HS-5 (cell line): ENCODE results near the gene PRR33.
A peak's percentile ranks its signal among the peaks of the same experiment; 100 is the strongest.

Experiments used
- DNase-seq: peaks from one replicate; pipeline ENCODE4 v3.0.0-alpha.2; 2012; ENCODE audit warnings: low read depth

The PRR33 gene

GRCh38 chr11:1862588-1863351 lies 28.9 kb downstream of the PRR33 start:
- peak; percentile 8 for DNase-seq

GRCh38 chr11:1861435-1862411 lies 30.0 kb downstream of the PRR33 start:
- no peak for DNase-seq

- no peak for DNase-seq
These were observed 31.6 kb downstream of the PRR33 start for GRCh38 chr11:1860108-1860507.

GRCh38 chr11:1859004-1859403 lies 32.7 kb downstream of the PRR33 start:
- no peak for DNase-seq

- DNase-seq, result no peak
These were observed 33.1 kb downstream of the PRR33 start for GRCh38 chr11:1858576-1858975.

- DNase-seq, result no peak
These were observed 33.5 kb downstream of the PRR33 start for GRCh38 chr11:1858154-1858553.

- no peak for DNase-seq
These were observed 34.6 kb downstream of the PRR33 start for GRCh38 chr11:1857064-1857463.

GRCh38 chr11:1856306-1857005 lies 35.2 kb downstream of the PRR33 start:
- DNase-seq, result no peak

- DNase-seq, result no peak
These were observed 35.8 kb downstream of the PRR33 start for GRCh38 chr11:1855886-1856265.

- no peak for DNase-seq
These were observed 36.5 kb downstream of the PRR33 start for GRCh38 chr11:1854949-1855885.

GRCh38 chr11:1854132-1854948 lies 37.4 kb downstream of the PRR33 start:
- no peak for DNase-seq

GRCh38 chr11:1853376-1854131 lies 38.1 kb downstream of the PRR33 start:
- no peak for DNase-seq

- no peak for DNase-seq
These were observed 38.8 kb downstream of the PRR33 start, which contains the start of gene LSP1 for GRCh38 chr11:1852877-1853276. LSP1 (plus strand) TSS chr11:1853084; CDS start chr11:1853145, 61 bp downstream.

GRCh38 chr11:1852271-1852876 lies 39.3 kb downstream of the PRR33 start:
- no peak for DNase-seq

- DNase-seq, result no peak
These were observed 40.1 kb downstream of the PRR33 start for GRCh38 chr11:1851468-1852180.

GRCh38 chr11:1848640-1849430 lies 42.9 kb downstream of the PRR33 start:
- DNase-seq, result no peak

- no peak for DNase-seq
These were observed 43.6 kb downstream of the PRR33 start for GRCh38 chr11:1847926-1848639.
